ENCODE data around the gene RPS29.
A peak's percentile ranks its signal among the peaks of the same experiment; 100 is the strongest.
"Not testable (repeated sequence)": the region's sequence is repeated elsewhere in the genome, so short reads cannot be mapped to it uniquely, and the experiment has no call there.

The RPS29 gene

GRCh38 chr14:49585803-49586672, at the start of gene RPS29:
Gene RPS29, minus strand, starts transcription at chr14:49586380. Its CDS starts 34 bp downstream, at chr14:49586346.
- peak; percentile 100 for DNase-seq

- peak; percentile 32 to 69 for DNase-seq
Observed at GRCh38 chr14:49634547-49635334, 48.6 kb upstream of the RPS29 start, which contains the start of gene DNAAF2. Gene DNAAF2, minus strand, starts transcription at chr14:49635244. Its CDS starts 95 bp downstream, at chr14:49635149.

GRCh38 chr14:49633640-49634546, 47.7 kb upstream of the RPS29 start:
- peak; percentile 98 to 99 for DNase-seq

- no peak for DNase-seq
Observed at GRCh38 chr14:49623941-49624839, 38.0 kb upstream of the RPS29 start.

- no peak for DNase-seq
Observed at GRCh38 chr14:49623387-49623786, 37.2 kb upstream of the RPS29 start.

GRCh38 chr14:49622022-49622607, 35.9 kb upstream of the RPS29 start:
- DNase-seq: peak in 1 of 2 experiments; percentile 53

GRCh38 chr14:49621114-49621881, 35.1 kb upstream of the RPS29 start:
- peak; percentile 82 to 84 for DNase-seq

GRCh38 chr14:49620182-49621113, 34.3 kb upstream of the RPS29 start, which contains the start of the genes MGAT2 and RPL36AL:
Gene MGAT2, plus strand, starts transcription at chr14:49620799. Its CDS starts 470 bp downstream, at chr14:49621269.
Gene RPL36AL, minus strand, starts transcription at chr14:49620626. Its CDS starts 1,522 bp downstream, at chr14:49619104.
- DNase-seq: peak; percentile 99 to 100

- no peak for DNase-seq
Observed at GRCh38 chr14:49619730-49620129, 33.5 kb upstream of the RPS29 start.

GRCh38 chr14:49619273-49619672, 33.1 kb upstream of the RPS29 start:
- DNase-seq: not testable (repeated sequence)

- DNase-seq: no peak
Observed at GRCh38 chr14:49617852-49618519, 31.8 kb upstream of the RPS29 start.

GRCh38 chr14:49615776-49616175, 29.6 kb upstream of the RPS29 start:
- peak; percentile 65 to 77 for DNase-seq

GRCh38 chr14:49614196-49614595, 28.0 kb upstream of the RPS29 start:
- DNase-seq: no peak

- no peak for DNase-seq
Observed at GRCh38 chr14:49612671-49613070, 26.5 kb upstream of the RPS29 start.

- DNase-seq: no peak
Observed at GRCh38 chr14:49612251-49612650, 26.1 kb upstream of the RPS29 start.

- DNase-seq: no peak
Observed at GRCh38 chr14:49607583-49607982, 21.4 kb upstream of the RPS29 start.

GRCh38 chr14:49598485-49599300, 12.5 kb upstream of the RPS29 start, which contains the start of gene LRR1:
Gene LRR1, plus strand, starts transcription at chr14:49598940. Its CDS starts 81 bp downstream, at chr14:49599021.
- peak; percentile 92 to 95 for DNase-seq
